Loucy (cell line): ENCODE data around the gene ZW10.

Source experiments
- H2AFZ ChIP-seq: fragments of 200-600 bp; sonication (generic); 2 replicates; pipeline ENCODE4 v1.6.0; 2016; ENCODE audit warnings: antibody characterized with exemption, mild to moderate bottlenecking, low read length, moderate library complexity
- H3F3A ChIP-seq: fragments of 200-600 bp; 2 replicates; pipeline ENCODE4 v1.6.0; 2016; ENCODE audit warnings: antibody characterized with exemption, low read depth, mild to moderate bottlenecking
- H3K27me3 ChIP-seq: fragments of 200-600 bp; sonication (generic); 2 replicates; pipeline ENCODE4 v1.6.1; 2014; ENCODE audit warnings: low read length, mild to moderate bottlenecking; ENCODE audit not compliant: insufficient read depth, poor library complexity, severe bottlenecking
- H3K36me3 ChIP-seq: fragments of 200-600 bp; sonication (generic); 2 replicates; pipeline ENCODE4 v1.6.1; 2016; ENCODE audit warnings: low read length; ENCODE audit not compliant: insufficient read depth
- H3K4me1 ChIP-seq: fragments of 200-600 bp; sonication (generic); 2 replicates; pipeline ENCODE4 v1.5.1; 2014; ENCODE audit warnings: low read length, mild to moderate bottlenecking; ENCODE audit not compliant: insufficient read depth, poor library complexity, severe bottlenecking
- H3K4me2 ChIP-seq: fragments of 200-600 bp; sonication (generic); 2 replicates; pipeline ENCODE4 v1.6.0; 2014; ENCODE audit warnings: antibody characterized with exemption, low read length, low read depth, mild to moderate bottlenecking; ENCODE audit not compliant: poor library complexity, severe bottlenecking
- H3K4me3 ChIP-seq: fragments of 200-600 bp; sonication (generic); 2 replicates; pipeline ENCODE4 v1.5.1; 2014; ENCODE audit warnings: low read length, mild to moderate bottlenecking, mixed read lengths; ENCODE audit not compliant: poor library complexity, severe bottlenecking
- H3K79me2 ChIP-seq: fragments of 200-600 bp; sonication (generic); 2 replicates; pipeline ENCODE4 v1.6.1; 2014; ENCODE audit warnings: low read length; ENCODE audit not compliant: insufficient read depth
- H3K9ac ChIP-seq: fragments of 200-600 bp; sonication (generic); 2 replicates; pipeline ENCODE4 v1.6.0; 2014; ENCODE audit warnings: mild to moderate bottlenecking, low read depth, low read length, moderate library complexity; ENCODE audit not compliant: poor library complexity, severe bottlenecking
- H3K9me2 ChIP-seq: fragments of 200-600 bp; sonication (generic); replicated peaks from 2 replicates; pipeline ENCODE4 v1.6.1; 2016; ENCODE audit warnings: low read depth, low read length, mixed read lengths
- H3K9me3 ChIP-seq: fragments of 200-600 bp; sonication (generic); 2 replicates; pipeline ENCODE4 v1.6.1; 2014; ENCODE audit warnings: mild to moderate bottlenecking, antibody characterized with exemption, low read length, low read depth; ENCODE audit not compliant: insufficient read depth
- H4K20me1 ChIP-seq: fragments of 200-600 bp; sonication (generic); 2 replicates; pipeline ENCODE4 v1.6.0; 2014; ENCODE audit warnings: antibody characterized with exemption, low read length, mild to moderate bottlenecking; ENCODE audit not compliant: insufficient read depth, poor library complexity, severe bottlenecking
- CTCF ChIP-seq: fragments of 200-600 bp; sonication (generic); conservative IDR thresholded peaks from 2 replicates; pipeline ENCODE4 v1.5.1; 2014; ENCODE audit warnings: mild to moderate bottlenecking, antibody characterized with exemption, low read length
- EZH2phosphoT487 ChIP-seq: fragments of 200-600 bp; IDR thresholded peaks from 2 replicates; pipeline ENCODE4 v1.6.1; 2018; ENCODE audit warnings: antibody characterized with exemption, mild to moderate bottlenecking, moderate library complexity, borderline replicate concordance

Gene ZW10

GRCh38 chr11:113817162-113817561, 43.7 kb upstream of the ZW10 start:
- H3F3A ChIP-seq: no peaks in the 10 kb centered on the region
- no peaks in the 10 kb centered on the region for H3K9me2 ChIP-seq
- no peaks in the 10 kb centered on the region for H3K9me3 ChIP-seq
- H3K36me3 ChIP-seq: peaks cover 61% of the 10 kb centered on the region; the same call in 1 of the 2 replicates
- H4K20me1 ChIP-seq: no peaks in the 10 kb centered on the region
- H3K27me3 ChIP-seq: no peaks in the 10 kb centered on the region
- H3K4me3 ChIP-seq: no peak overlapping the region
- H3K4me1 ChIP-seq: no peaks in the 10 kb centered on the region
- H3K4me2 ChIP-seq: no peak overlapping the region
- H3K79me2 ChIP-seq: no peaks in the 10 kb centered on the region
- no peak overlapping the region for H2AFZ ChIP-seq
- TF ChIP-seq EZH2phosphoT487 (no peak), CTCF (no peak)
- no peak overlapping the region for H3K9ac ChIP-seq

GRCh38 chr11:113814181-113814580, 40.7 kb upstream of the ZW10 start:
- no peak for TF ChIP-seq EZH2phosphoT487
- TF ChIP-seq CTCF: no peak
- Histone ChIP-seq H3K4me3 (no peak overlapping the region), H3K9ac (no peak overlapping the region)

GRCh38 chr11:113808931-113809330, 35.4 kb upstream of the ZW10 start:
- Histone ChIP-seq H3F3A (no peaks in the 10 kb centered on the region), H3K27me3 (no peaks in the 10 kb centered on the region), H3K36me3 (peaks cover 61% of the 10 kb centered on the region), H3K9me2 (no peaks in the 10 kb centered on the region), H4K20me1 (no peaks in the 10 kb centered on the region), H3K79me2 (no peaks in the 10 kb centered on the region), H3K4me3 (no peak overlapping the region), H3K4me1 (peaks cover 11% of the 10 kb centered on the region), H3K4me2 (no peak overlapping the region), H2AFZ (no peak overlapping the region), H3K9me3 (no peaks in the 10 kb centered on the region), H3K9ac (no peak overlapping the region)
- no peak for TF ChIP-seq EZH2phosphoT487
- TF ChIP-seq CTCF: no peak

More at GRCh38 chr11:113814181-113814580, 40.7 kb upstream of the ZW10 start:
- Histone ChIP-seq H3K9me3 (no peaks in the 10 kb centered on the region), H3K36me3 (peaks cover 54% of the 10 kb centered on the region; the same call in 1 of the 2 replicates), H3K9me2 (no peaks in the 10 kb centered on the region), H4K20me1 (no peaks in the 10 kb centered on the region), H3F3A (no peaks in the 10 kb centered on the region), H3K4me2 (no peak overlapping the region), H3K79me2 (no peaks in the 10 kb centered on the region), H2AFZ (no peak overlapping the region), H3K27me3 (no peaks in the 10 kb centered on the region), H3K4me1 (no peaks in the 10 kb centered on the region)
